DND-41 (cell line): ENCODE measurements around the gene APOO.

Experiments used
- ATAC-seq: fragments of 200-7000 bp; cut with Tn5 transposase; 3 replicates; pipeline ENCODE4 v1.9.1; 2021; ENCODE audit warnings: low read depth; ENCODE audit not compliant: insufficient read depth
- DNase-seq: peaks from one replicate; pipeline ENCODE4 v3.0.0-alpha.2; 2020
- H2AFZ ChIP-seq: 2 replicates; pipeline ENCODE4 v1.6.0; 2012; ENCODE audit warnings: low read depth, low read length
- H3K27ac ChIP-seq: 2 replicates; pipeline ENCODE4 v1.5.1; 2012; ENCODE audit warnings: low read length, inconsistent platforms
- H3K27me3 ChIP-seq: fragments of 200-600 bp; sonication (generic); 2 replicates; pipeline ENCODE4 v1.6.0; 2012; ENCODE audit warnings: low read length, mild to moderate bottlenecking, inconsistent platforms; ENCODE audit not compliant: insufficient read depth, poor library complexity
- H3K36me3 ChIP-seq: 2 replicates; pipeline ENCODE4 v1.5.1; 2012; ENCODE audit warnings: low read length, inconsistent platforms; ENCODE audit not compliant: insufficient read depth
- H3K4me1 ChIP-seq: 2 replicates; pipeline ENCODE4 v1.5.1; 2012; ENCODE audit warnings: mild to moderate bottlenecking, low read length; ENCODE audit not compliant: insufficient read depth
- H3K4me2 ChIP-seq: 2 replicates; pipeline ENCODE4 v1.6.0; 2012; ENCODE audit warnings: mild to moderate bottlenecking, moderate library complexity, low read length, inconsistent platforms; ENCODE audit not compliant: insufficient read depth
- H3K4me3 ChIP-seq, 2 experiments: fragments of 200-600 bp in 1 of 2; shearing (Covaris generic) in 1 of 2; 2 replicates each; pipeline ENCODE4 v1.5.1; 2012 to 2016; ENCODE audit warnings: inconsistent platforms in 2 of 2, low read length in 2 of 2, mild to moderate bottlenecking in 2 of 2, low read depth in 1 of 2, moderate library complexity in 1 of 2
- H3K79me2 ChIP-seq: 2 replicates; pipeline ENCODE4 v1.6.0; 2012; ENCODE audit warnings: low read length, inconsistent platforms; ENCODE audit not compliant: insufficient read depth
- H3K9ac ChIP-seq: 2 replicates; pipeline ENCODE4 v1.6.0; 2012; ENCODE audit warnings: low read depth, mild to moderate bottlenecking, inconsistent platforms, low read length, moderate library complexity
- H3K9me3 ChIP-seq: 2 replicates; pipeline ENCODE4 v1.5.1; 2012; ENCODE audit warnings: low read length, moderate library complexity, mild to moderate bottlenecking, inconsistent platforms; ENCODE audit not compliant: insufficient read depth, severe bottlenecking
- H4K20me1 ChIP-seq: 2 replicates; pipeline ENCODE4 v1.6.0; 2012; ENCODE audit warnings: low read length; ENCODE audit not compliant: insufficient read depth
- CTCF ChIP-seq: IDR thresholded peaks from 2 replicates; pipeline ENCODE4 v1.5.1; 2012; ENCODE audit warnings: borderline replicate concordance, low read length, moderate library complexity, mild to moderate bottlenecking; ENCODE audit not compliant: poor library complexity, severe bottlenecking; ENCODE audit errors: extremely low read depth
- EZH2 ChIP-seq: IDR thresholded peaks from 3 replicates; pipeline ENCODE4 v1.6.1; 2012; ENCODE audit warnings: borderline replicate concordance, low read depth, mild to moderate bottlenecking, moderate library complexity, low read length, inconsistent platforms; ENCODE audit not compliant: severe bottlenecking

Gene APOO

GRCh38 chrX:23854122-23854521, 53.6 kb downstream of the APOO start:
- Histone ChIP-seq H2AFZ (no peak overlapping the region), H3K4me1 (no peaks in the 10 kb centered on the region), H3K27ac (no peak overlapping the region), H4K20me1 (no peaks in the 10 kb centered on the region), H3K27me3 (no peaks in the 10 kb centered on the region), H3K4me2 (no peak overlapping the region), H3K9me3 (no peaks in the 10 kb centered on the region), H3K4me3 (no peak overlapping the region), H3K9ac (no peak overlapping the region), H3K79me2 (no peaks in the 10 kb centered on the region), H3K36me3 (peaks cover 22% of the 10 kb centered on the region)
- DNase-seq (no peak), ATAC-seq (no peak)
- TF ChIP-seq CTCF (no peak), EZH2 (no peak)

DNA sequence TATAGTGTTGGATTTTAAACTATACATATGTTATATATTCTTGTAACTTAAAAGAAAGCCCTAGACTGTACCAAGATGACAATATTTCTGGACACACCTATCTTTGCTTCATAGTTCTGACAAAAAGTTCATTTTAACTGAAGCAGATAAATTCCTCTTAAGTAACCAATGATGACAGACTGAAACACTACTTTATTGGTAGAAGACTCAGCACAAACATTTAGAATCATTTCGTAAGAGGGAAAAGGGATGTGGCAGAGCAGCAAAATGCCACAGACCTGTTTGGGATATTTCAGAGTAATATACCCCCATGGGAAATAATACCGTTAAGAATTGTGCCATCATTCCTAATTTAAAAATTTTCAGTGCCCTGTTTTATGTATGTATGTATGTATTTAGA, 56.2 kb downstream of the APOO start:
- Histone ChIP-seq H3K79me2 (no peaks in the 10 kb centered on the region), H3K36me3 (peaks cover 6% of the 10 kb centered on the region; the same call in 1 of the 2 replicates), H3K4me1 (no peaks in the 10 kb centered on the region), H3K27me3 (no peaks in the 10 kb centered on the region), H3K4me2 (no peak overlapping the region), H3K9me3 (no peaks in the 10 kb centered on the region), H3K27ac (no peak overlapping the region), H2AFZ (no peak overlapping the region), H4K20me1 (no peaks in the 10 kb centered on the region), H3K4me3 (no peak overlapping the region), H3K9ac (no peak overlapping the region)
- no peak for DNase-seq
- TF ChIP-seq CTCF = no peak
- no peak for ATAC-seq

DNA sequence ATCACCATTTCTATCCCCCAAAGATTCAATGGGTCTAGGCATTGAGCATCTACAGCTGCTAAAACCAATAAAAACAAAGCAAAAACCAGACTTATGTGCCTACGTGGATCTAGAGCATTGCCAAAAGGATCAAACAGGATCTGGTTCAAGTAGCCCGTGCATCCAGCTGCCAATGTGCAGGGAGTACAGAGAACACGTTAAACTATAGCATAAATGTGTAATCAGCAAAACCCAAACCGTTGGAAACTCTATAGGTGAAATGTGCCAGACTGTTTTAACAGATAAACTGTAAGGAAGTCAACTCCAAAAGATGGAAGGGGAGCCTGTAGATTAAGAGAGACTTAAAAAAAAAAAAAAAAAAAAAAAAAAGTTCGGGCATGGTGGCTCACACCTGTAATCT, 58.5 kb downstream of the APOO start:
- no peak overlapping the region for H3K9ac ChIP-seq
- H3K4me3 ChIP-seq = no peak overlapping the region
- no peaks in the 10 kb centered on the region for H3K27me3 ChIP-seq
- H2AFZ ChIP-seq = no peak overlapping the region
- no peak for TF ChIP-seq EZH2
- no peak for TF ChIP-seq CTCF
- ATAC-seq (no peak), DNase-seq (no peak)
- H3K9me3 ChIP-seq = no peaks in the 10 kb centered on the region
- H3K4me2 ChIP-seq = no peak overlapping the region
- H3K27ac ChIP-seq = no peak overlapping the region
- peaks cover 10% of the 10 kb centered on the region; the same call in 1 of the 2 replicates for H3K36me3 ChIP-seq
- no peaks in the 10 kb centered on the region for H3K4me1 ChIP-seq
- no peaks in the 10 kb centered on the region for H4K20me1 ChIP-seq
- H3K79me2 ChIP-seq = no peaks in the 10 kb centered on the region

DNA sequence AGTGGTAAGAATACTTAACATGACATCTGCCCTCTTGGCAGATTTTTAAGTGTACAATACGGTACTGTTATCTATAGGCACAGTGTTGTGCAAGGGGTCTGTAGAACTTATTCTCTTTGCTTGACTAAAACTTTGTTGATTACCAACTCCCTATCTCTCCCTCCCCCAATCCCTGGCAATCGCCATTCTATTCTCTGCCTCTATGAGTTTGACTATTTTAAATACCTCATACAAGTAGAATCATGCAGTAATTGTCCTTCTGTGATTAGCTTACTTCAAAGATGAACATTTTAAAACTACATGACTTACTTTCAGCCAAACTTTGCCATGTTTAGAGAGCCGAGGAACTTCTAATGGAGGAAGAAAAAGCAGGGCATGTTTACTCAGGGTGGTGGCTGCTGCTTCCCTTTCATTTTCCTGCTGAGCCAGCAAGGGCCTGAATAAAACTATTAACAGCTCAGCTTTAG, 62.4 kb downstream of the APOO start:
- H3K27ac ChIP-seq = no peak overlapping the region
- no peak overlapping the region for H3K4me3 ChIP-seq
- H3K36me3 ChIP-seq = peaks cover 8% of the 10 kb centered on the region; the same call in 1 of the 2 replicates
- no peak overlapping the region for H3K4me2 ChIP-seq
- ATAC-seq (no peak), DNase-seq (no peak)
- no peaks in the 10 kb centered on the region for H3K4me1 ChIP-seq
- no peak overlapping the region for H3K9ac ChIP-seq
- H3K27me3 ChIP-seq = no peaks in the 10 kb centered on the region
- no peaks in the 10 kb centered on the region for H3K9me3 ChIP-seq
- no peak overlapping the region for H2AFZ ChIP-seq
- no peaks in the 10 kb centered on the region for H4K20me1 ChIP-seq
- H3K79me2 ChIP-seq = no peaks in the 10 kb centered on the region
- no peak for TF ChIP-seq CTCF
- TF ChIP-seq EZH2 = no peak
